ENCODE measurements around the gene THEMIS. TPM values are rescaled to one million over a fixed set of nuclear protein-coding genes. Genes with fewer than 3 reads are reported as not detected.

The THEMIS gene
- total RNA-seq, 1 experiment from 2014 or later = 0.05 TPM

GRCh38 chr6:127691146-127691545, 209.7 kb downstream of the THEMIS start:
- intact Hi-C loops (cut with micrococcal nuclease; ENCODE audit: unreplicated experiment) (no loop called here), in situ Hi-C loops (cut with HindIII; ENCODE audit: low pct_unique_long_range_greater_than_20kb, low sequenced_read_pairs) (no loop called here)
- POLR2A ChIA-PET = no interaction called here
- CTCF ChIA-PET = no interaction called here
- TF ChIP-seq REST (IDR thresholded peaks at IDR 0.05; ENCODE audit: insufficient read depth in 1 of 2, low read depth in 2 of 2, low read length in 1 of 2) (no peak), TCF7L2 (IDR thresholded peaks at IDR 0.05; ENCODE audit: low read depth, low read length) (no peak), CTCF (IDR thresholded peaks at IDR 0.05) (no peak), POLR2AphosphoS5 (IDR thresholded peaks at IDR 0.05; ENCODE audit: low read depth, low read length) (no peak), SIN3A (IDR thresholded peaks at IDR 0.05; ENCODE audit: borderline replicate concordance, insufficient read depth, low read depth, low read length) (no peak)
- no peaks in the 10 kb centered on the region for H3K4me1 ChIP-seq (ENCODE audit: control insufficient read depth, insufficient read depth, low read length)
- no peak overlapping the region for H3K4me3 ChIP-seq (ENCODE audit: low read depth in 2 of 2, low read length in 2 of 2)
- no peak for DNase-seq (ENCODE audit: low read depth, low spot score)
- ATAC-seq = no peak
- no peaks in the 10 kb centered on the region for H3K27me3 ChIP-seq (ENCODE audit: control insufficient read depth, insufficient read depth, low read length)
- no peaks in the 10 kb centered on the region for H3K36me3 ChIP-seq (ENCODE audit: control insufficient read depth, insufficient read depth, low read length)
- no peak overlapping the region for H3K27ac ChIP-seq (ENCODE audit: low read length)
- H3K9me3 ChIP-seq (ENCODE audit: control insufficient read depth, insufficient read depth, low read depth, low read length) = no peaks in the 10 kb centered on the region
- no TSS peak for BruUV-seq (replicated peaks)

- TF ChIP-seq REST (IDR thresholded peaks at IDR 0.05; ENCODE audit: insufficient read depth in 1 of 2, low read depth in 2 of 2, low read length in 1 of 2) (no peak), SIN3A (IDR thresholded peaks at IDR 0.05; ENCODE audit: borderline replicate concordance, insufficient read depth, low read depth, low read length) (no peak), TCF7L2 (IDR thresholded peaks at IDR 0.05; ENCODE audit: low read depth, low read length) (no peak), CTCF (IDR thresholded peaks at IDR 0.05) (no peak)
- intact Hi-C loops (cut with micrococcal nuclease; ENCODE audit: unreplicated experiment) (no loop called here), in situ Hi-C loops (cut with HindIII; ENCODE audit: low pct_unique_long_range_greater_than_20kb, low sequenced_read_pairs) (no loop called here)
- H3K27ac ChIP-seq (ENCODE audit: low read length) = no peak overlapping the region
- BruUV-seq (replicated peaks) = no TSS peak
- H3K36me3 ChIP-seq (ENCODE audit: control insufficient read depth, insufficient read depth, low read length) = no peaks in the 10 kb centered on the region
- H3K27me3 ChIP-seq (ENCODE audit: control insufficient read depth, insufficient read depth, low read length) = no peaks in the 10 kb centered on the region
- no peaks in the 10 kb centered on the region for H3K9me3 ChIP-seq (ENCODE audit: control insufficient read depth, insufficient read depth, low read depth, low read length)
- ATAC-seq = no peak
- DNase-seq (ENCODE audit: low read depth, low spot score) = no peak
- ChIA-PET CTCF (interaction anchor here (0.7 kb wide), 1 partner anchor 212 kb away, joined by 3 read pairs; no protein-coding TSS in a partner anchor), POLR2A (no interaction called here)
- no peaks in the 10 kb centered on the region for H3K4me1 ChIP-seq (ENCODE audit: control insufficient read depth, insufficient read depth, low read length)
- no peak overlapping the region for H3K4me3 ChIP-seq (ENCODE audit: low read depth in 2 of 2, low read length in 2 of 2)
Observed at GRCh38 chr6:127690588-127690987, 210.3 kb downstream of the THEMIS start.

Data from Panc1 (cell line).